PC-3 (cell line): ENCODE measurements around the gene SLC16A13. TPM values are rescaled to one million over a fixed set of nuclear protein-coding genes. Genes with fewer than 3 reads are reported as not detected.

Source experiments
- ATAC-seq: fragments of 200-7000 bp; cut with Tn5 transposase; 2 replicates; pipeline ENCODE4 v1.9.1; 2020; ENCODE audit warnings: mild to moderate bottlenecking, moderate library complexity
- BruUV-seq: library from RNA; stranded (reverse); fragments of 400-500 nt; replicated peaks from 2 replicates; lab custom pipeline; 2021; lab: Mats Ljungman, UMichigan
- CTCF ChIA-PET: fragments of 300-600 bp; sonication (Branson Sonifier 250); formaldehyde crosslinking; loops from one replicate; lab custom pipeline; 2022; ENCODE audit warnings: antibody characterized with exemption; lab: Charles Lee
- POLR2A ChIA-PET: fragments of 300-600 bp; sonication (Branson Sonifier 250); formaldehyde crosslinking; loops from one replicate; lab custom pipeline; 2022; ENCODE audit warnings: antibody characterized with exemption; ENCODE audit not compliant: unreplicated experiment; lab: Charles Lee
- DNase-seq: peaks from one replicate; pipeline ENCODE4 v3.0.0-alpha.2; 2015
- H2AFZ ChIP-seq: fragments of 300-600 bp; sonication (generic); 2 replicates; pipeline ENCODE4 v1.6.0; 2016; ENCODE audit warnings: antibody characterized with exemption, low read length
- H3F3A ChIP-seq: fragments of 300-600 bp; sonication (generic); one replicate; pipeline ENCODE4 v1.6.0; 2017; ENCODE audit warnings: antibody characterized with exemption, low read length, control low read depth, mild to moderate bottlenecking; ENCODE audit not compliant: unreplicated experiment
- H3K27ac ChIP-seq: fragments of 300-600 bp; sonication (generic); 2 replicates; pipeline ENCODE4 v1.5.1; 2016; ENCODE audit warnings: mild to moderate bottlenecking, low read length
- H3K27me3 ChIP-seq: fragments of 300-600 bp; sonication (generic); 2 replicates; pipeline ENCODE4 v1.6.1; 2016; ENCODE audit warnings: low read length, mixed read lengths
- H3K36me3 ChIP-seq: fragments of 300-600 bp; sonication (generic); 2 replicates; pipeline ENCODE4 v1.6.1; 2016; ENCODE audit warnings: low read depth, mixed run types, low read length, mixed read lengths
- H3K4me1 ChIP-seq: fragments of 300-600 bp; sonication (generic); 2 replicates; pipeline ENCODE4 v1.5.1; 2016; ENCODE audit warnings: low read length; ENCODE audit not compliant: insufficient read depth
- H3K4me2 ChIP-seq: fragments of 300-600 bp; sonication (generic); 2 replicates; pipeline ENCODE4 v1.6.0; 2016; ENCODE audit warnings: low read length
- H3K4me3 ChIP-seq: fragments of 300-600 bp; sonication (generic); 2 replicates; pipeline ENCODE4 v1.5.1; 2016; ENCODE audit warnings: mild to moderate bottlenecking, low read length, mixed read lengths
- H3K79me2 ChIP-seq: fragments of 300-600 bp; sonication (generic); 2 replicates; pipeline ENCODE4 v1.6.1; 2017; ENCODE audit warnings: low read length, mixed read lengths
- H3K9ac ChIP-seq: fragments of 300-600 bp; sonication (generic); 2 replicates; pipeline ENCODE4 v1.6.0; 2016; ENCODE audit warnings: mild to moderate bottlenecking, low read length
- H3K9me2 ChIP-seq: fragments of 300-600 bp; sonication (generic); replicated peaks from 2 replicates; pipeline ENCODE4 v1.6.1; 2016; ENCODE audit warnings: mixed run types, low read length, mixed read lengths
- H3K9me3 ChIP-seq: fragments of 300-600 bp; sonication (generic); 2 replicates; pipeline ENCODE4 v1.6.1; 2016; ENCODE audit warnings: low read length, mixed read lengths
- H4K20me1 ChIP-seq: fragments of 300-600 bp; sonication (generic); 2 replicates; pipeline ENCODE4 v1.6.1; 2016; ENCODE audit warnings: low read length, mixed read lengths
- EZH2 ChIP-seq: fragments of 300-600 bp; sonication (generic); IDR thresholded peaks from one replicate; pipeline ENCODE4 v1.6.1; 2017; ENCODE audit warnings: antibody characterized with exemption, mild to moderate bottlenecking, low read length; ENCODE audit not compliant: unreplicated experiment
- EZH2phosphoT487 ChIP-seq: fragments of 300-600 bp; sonication (generic); IDR thresholded peaks from 2 replicates; pipeline ENCODE4 v1.6.1; 2018; ENCODE audit warnings: mild to moderate bottlenecking, antibody characterized with exemption, low read length, borderline replicate concordance
- intact Hi-C: fragments of 100-400 bp; cut with micrococcal nuclease; formaldehyde crosslinking; loops from 2 replicates; pipeline ENCODE4 v1.9.0; 2023
- total RNA-seq: library from RNA; depleted of rRNA; stranded (reverse); fragments of >200 nt; gene quantifications from 2 replicates; pipeline ENCODE4 v1.2.3, GENCODE V29; 2014
- TF ChIP-seq, protein P1 (sequence below): fragments of 300-600 bp; sonication (generic); conservative IDR thresholded peaks from 2 replicates; pipeline ENCODE4 v1.5.1; 2017; ENCODE audit warnings: antibody characterized with exemption, low read depth, mild to moderate bottlenecking, low read length

SLC16A13 gene
- total RNA-seq, 1 experiment from 2014 or later: 0.62 TPM

DNA sequence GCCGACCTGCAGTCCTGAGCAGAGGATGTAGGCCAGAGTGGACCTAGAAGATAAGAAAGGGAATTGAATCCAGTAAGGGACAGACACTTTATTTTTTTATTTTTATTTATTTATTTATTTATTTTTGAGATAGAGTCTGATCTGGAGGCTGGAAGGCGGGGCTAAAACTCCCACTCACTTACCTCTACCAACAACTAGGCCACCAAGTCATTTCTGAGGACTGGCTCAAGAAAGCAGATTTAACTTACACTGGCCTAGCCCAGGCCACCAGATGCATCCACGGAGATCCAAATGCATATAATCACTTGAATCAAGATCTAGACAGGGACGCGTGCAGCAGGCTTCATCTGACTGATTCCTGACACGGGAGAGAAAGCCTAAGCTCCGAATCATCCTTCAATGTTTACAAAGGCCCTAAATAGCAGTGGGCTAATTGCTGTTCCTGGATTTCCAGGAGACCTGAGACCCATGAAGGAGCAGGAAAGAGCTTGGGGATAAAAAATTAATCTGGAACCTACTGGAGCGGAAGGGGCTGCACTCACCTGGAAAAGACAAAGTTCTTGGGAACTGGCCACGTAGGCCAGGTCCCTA is 41.1 kb upstream of the SLC16A13 start:
- POLR2A ChIA-PET: no interaction called here
- Histone ChIP-seq H3K36me3 (no peaks in the 10 kb centered on the region), H3K79me2 (no peaks in the 10 kb centered on the region), H4K20me1 (no peaks in the 10 kb centered on the region), H3K9ac (no peak overlapping the region), H3K9me3 (no peaks in the 10 kb centered on the region), H3K9me2 (no peaks in the 10 kb centered on the region), H3K4me3 (no peak overlapping the region), H3F3A (no peaks in the 10 kb centered on the region), H3K27me3 (no peaks in the 10 kb centered on the region), H2AFZ (no peak overlapping the region), H3K27ac (no peak overlapping the region), H3K4me1 (no peaks in the 10 kb centered on the region), H3K4me2 (no peak overlapping the region)
- BruUV-seq: no TSS peak
- TF ChIP-seq, protein P1, sequence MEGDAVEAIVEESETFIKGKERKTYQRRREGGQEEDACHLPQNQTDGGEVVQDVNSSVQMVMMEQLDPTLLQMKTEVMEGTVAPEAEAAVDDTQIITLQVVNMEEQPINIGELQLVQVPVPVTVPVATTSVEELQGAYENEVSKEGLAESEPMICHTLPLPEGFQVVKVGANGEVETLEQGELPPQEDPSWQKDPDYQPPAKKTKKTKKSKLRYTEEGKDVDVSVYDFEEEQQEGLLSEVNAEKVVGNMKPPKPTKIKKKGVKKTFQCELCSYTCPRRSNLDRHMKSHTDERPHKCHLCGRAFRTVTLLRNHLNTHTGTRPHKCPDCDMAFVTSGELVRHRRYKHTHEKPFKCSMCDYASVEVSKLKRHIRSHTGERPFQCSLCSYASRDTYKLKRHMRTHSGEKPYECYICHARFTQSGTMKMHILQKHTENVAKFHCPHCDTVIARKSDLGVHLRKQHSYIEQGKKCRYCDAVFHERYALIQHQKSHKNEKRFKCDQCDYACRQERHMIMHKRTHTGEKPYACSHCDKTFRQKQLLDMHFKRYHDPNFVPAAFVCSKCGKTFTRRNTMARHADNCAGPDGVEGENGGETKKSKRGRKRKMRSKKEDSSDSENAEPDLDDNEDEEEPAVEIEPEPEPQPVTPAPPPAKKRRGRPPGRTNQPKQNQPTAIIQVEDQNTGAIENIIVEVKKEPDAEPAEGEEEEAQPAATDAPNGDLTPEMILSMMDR: no peak
- TF ChIP-seq EZH2: no peak
- TF ChIP-seq EZH2phosphoT487: no peak
- CTCF ChIA-PET: no interaction called here
- no peak; the same call in 1 of the 2 replicates for ATAC-seq
- DNase-seq: no peak
- intact Hi-C loops: no loop called here

DNA sequence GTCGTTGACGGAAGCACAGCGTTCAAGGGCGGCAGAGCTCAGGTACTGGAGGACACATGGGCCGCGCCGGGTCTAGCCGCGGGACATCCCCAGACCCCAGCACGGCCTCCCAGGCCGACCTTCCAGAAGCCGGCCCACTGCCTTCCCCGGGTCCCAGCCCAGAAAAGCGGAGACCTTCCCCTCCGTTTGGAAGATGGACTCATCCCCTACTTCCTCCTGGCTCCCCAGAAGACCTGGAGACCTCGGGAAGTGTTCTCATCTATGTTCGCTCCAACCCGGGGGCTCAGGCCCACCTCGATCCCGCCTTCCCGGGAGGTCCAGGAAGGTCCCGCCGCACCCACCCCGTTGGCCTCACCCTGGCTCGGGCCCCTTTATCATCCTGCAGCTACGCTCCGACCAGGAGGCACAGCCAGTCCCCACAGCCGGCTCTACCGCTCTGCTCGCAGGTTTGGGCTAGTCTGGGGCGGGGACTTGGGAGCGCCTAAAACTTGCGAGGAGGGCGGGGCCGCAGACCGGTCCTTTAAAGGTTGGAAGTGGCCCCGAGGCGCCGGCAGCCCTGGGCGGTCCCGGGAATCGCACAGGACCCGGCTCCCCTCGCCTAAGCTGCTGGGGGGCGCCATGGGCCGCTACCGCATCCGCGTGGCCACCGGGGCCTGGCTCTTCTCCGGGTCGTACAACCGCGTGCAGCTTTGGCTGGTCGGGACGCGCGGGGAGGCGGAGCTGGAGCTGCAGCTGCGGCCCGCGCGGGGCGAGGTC is 40.1 kb upstream of the SLC16A13 start, which contains the start of gene ALOX12:
TSS of gene ALOX12 (plus strand) at position 550 of the 756 bp plus-strand sequence. CDS start at position 619, 69 bp downstream.
- H4K20me1 ChIP-seq: no peaks in the 10 kb centered on the region
- ChIA-PET POLR2A (no interaction called here), CTCF (no interaction called here)
- H3K4me3 ChIP-seq: no peak within 1 kb of the TSS
- no peak within 1 kb of the TSS for H3K9ac ChIP-seq
- ATAC-seq: no peak
- no peaks in the 10 kb centered on the region for H3K36me3 ChIP-seq
- no peak within 1 kb of the TSS for H3K27ac ChIP-seq
- H3K9me2 ChIP-seq: no peaks in the 10 kb centered on the region
- H3K4me1 ChIP-seq: no peaks in the 10 kb centered on the region
- no peak for DNase-seq
- no peaks in the 10 kb centered on the region for H3K27me3 ChIP-seq
- H3K79me2 ChIP-seq: no peaks in the 10 kb centered on the region
- no peak for TF ChIP-seq EZH2phosphoT487
- no peak for TF ChIP-seq EZH2
- TF ChIP-seq, protein P1: no peak
- H3K9me3 ChIP-seq: no peaks in the 10 kb centered on the region
- BruUV-seq: no TSS peak
- no peaks in the 10 kb centered on the region for H3F3A ChIP-seq
- intact Hi-C loops: no loop called here
- H3K4me2 ChIP-seq: no peak within 1 kb of the TSS
- H2AFZ ChIP-seq: no peak within 1 kb of the TSS
